Measurements from ENCODE around the gene SLC11A2.

- TF ChIP-seq CTCF (conservative IDR thresholded peaks at IDR 0.05; ENCODE audit: low read depth in 2 of 2) (no peak), POLR2AphosphoS5 (IDR thresholded peaks at IDR 0.05; ENCODE audit: low read depth) (no peak)
These were observed 70.9 kb downstream of the SLC11A2 start for GRCh38 chr12:50955288-50955687.

All from GM23338 (cell line).